GM18867 (cell line): Measurements from ENCODE around the gene MAML3.

ENCODE experiments used
- ATAC-seq: cut with Tn5 transposase; IDR thresholded peaks from one replicate; pipeline ENCODE4 v1.9.1; 2021; ENCODE audit warnings: mild to moderate bottlenecking, moderate library complexity; ENCODE audit not compliant: unreplicated experiment

The MAML3 gene

DNA sequence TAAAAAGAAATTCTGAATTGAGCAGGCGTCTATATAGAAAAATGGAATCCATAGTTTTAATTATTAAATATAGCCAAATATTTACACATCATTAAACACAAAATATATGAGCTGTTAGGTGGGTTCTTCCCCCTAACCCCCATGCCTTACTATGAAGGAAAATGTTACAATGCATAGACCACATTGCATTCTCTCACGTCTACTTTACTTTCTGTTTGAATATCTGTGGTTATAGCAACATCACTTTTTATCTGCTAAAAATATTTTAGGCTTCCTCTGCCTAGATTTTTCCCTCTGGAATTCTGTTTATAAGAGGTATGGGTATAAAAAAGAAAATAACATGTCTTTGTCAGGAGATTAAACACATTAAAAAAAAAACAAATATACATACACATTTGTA lies 73.1 kb downstream of the MAML3 start:
- ATAC-seq: no peak

DNA sequence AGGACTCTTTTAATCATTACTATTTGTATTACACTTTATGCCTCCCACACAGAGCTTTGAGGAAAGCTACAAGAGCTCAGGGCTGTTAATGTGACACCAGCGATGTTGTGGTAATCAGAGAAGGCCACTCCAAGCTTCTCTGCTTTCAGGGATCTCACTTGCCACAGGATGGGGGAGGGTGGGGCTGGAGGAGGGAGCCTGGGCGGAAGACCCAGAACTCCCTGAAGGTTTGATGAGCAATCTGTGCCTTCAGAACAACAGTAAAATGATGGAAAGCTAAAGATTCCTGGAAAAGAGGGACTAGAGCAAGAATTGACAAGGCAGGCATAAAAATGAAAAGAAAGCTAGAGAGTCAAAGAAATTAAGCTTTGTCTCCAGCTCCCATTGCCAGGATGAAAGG lies 75.6 kb downstream of the MAML3 start:
- ATAC-seq: no peak

DNA sequence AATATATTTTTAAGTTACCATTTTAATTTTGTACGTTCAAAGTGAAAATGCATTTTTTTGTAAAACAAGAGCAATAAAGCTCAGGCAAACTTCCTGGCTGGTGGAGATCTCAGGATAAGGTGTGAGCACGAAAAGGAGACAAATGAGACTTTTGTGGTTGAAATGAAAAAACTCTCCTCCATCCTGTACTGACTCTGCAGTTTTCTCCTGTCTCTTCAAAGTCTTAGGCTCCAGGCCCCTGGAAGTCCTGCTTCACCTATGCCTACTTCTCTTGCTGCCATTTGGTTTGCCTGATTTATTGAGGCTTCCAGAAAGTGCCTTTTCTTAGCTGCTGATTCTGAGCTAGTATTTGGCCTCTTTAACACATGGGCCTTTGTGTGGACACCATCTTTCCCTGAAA lies 77.7 kb downstream of the MAML3 start:
- ATAC-seq: no peak

DNA sequence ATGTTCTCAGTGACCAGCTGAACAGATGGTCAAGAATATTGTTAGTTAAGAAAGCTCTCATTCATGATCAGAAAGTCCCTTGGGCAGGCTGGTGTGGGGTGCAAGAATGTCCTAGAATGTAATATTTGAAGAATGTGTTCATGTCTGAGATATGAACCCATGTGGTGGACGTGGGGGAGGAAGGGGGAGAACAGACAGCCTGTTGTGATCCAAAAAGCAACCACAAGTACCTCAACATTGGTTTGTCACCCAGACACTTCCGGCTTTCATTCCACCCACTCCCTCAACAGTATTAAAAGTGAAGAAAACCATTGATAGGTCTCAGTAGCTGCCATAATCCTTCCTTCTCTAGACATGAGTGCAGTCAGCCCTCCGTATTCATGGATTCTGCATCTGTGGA lies 82.2 kb downstream of the MAML3 start:
- peak; percentile 87 for ATAC-seq

DNA sequence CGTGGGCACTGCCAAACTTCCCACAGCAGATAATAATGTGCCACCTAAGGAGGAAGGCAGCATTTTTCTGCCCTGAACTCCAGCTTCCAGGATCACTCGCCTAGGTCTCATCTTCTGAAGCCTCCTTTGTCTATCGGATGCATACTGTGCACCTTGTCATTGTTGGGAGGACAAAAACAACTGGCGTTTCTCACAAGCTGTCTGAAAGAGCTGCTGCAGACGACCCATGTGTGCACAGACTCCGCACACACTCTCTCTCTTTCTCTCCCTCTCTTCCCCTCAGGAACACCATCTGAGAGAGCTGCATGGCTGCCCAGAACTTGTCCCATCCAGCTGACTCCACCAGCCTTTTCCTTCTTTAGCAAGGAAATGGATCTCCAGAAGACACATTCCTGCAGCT lies 83.0 kb downstream of the MAML3 start:
- no peak for ATAC-seq

DNA sequence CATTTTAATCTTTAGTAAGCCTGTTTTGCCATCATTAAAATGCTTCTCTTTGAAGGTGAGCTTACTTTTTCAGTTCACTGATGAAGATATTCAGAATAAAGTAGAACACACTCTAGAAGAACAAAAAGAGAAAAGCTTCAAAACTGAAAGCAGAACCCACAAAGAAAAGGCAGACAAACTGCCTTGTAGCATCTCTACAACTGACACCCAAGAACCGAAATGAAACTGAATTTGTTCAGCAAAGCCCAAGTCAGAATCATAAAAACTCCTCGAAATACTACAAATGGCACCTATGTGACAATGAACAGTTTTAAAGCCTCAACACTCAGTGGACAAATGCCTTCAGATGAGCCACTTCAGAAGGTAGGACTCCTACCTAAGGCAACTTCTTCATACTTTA lies 83.6 kb downstream of the MAML3 start:
- peak; percentile 74 for ATAC-seq

DNA sequence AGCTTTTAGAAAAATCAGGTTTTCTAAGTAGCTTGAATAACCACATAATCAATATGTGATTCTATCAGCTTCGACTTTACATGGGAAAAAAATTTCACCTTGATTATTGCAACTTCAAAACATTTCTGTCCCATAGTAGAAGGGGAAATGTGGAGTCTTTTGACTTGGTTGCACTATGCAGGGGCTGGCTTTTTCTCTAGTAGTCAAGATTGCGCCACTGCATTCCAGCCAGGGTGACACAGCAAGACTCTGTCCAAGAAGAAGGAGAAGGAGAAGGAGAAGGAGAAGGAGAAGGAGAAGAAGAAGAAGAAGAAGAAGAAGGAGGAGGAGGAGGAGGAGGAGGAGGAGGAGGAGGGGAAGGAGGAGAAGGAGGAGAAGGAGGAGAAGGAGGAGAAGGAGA lies 84.9 kb downstream of the MAML3 start:
- ATAC-seq: no peak

DNA sequence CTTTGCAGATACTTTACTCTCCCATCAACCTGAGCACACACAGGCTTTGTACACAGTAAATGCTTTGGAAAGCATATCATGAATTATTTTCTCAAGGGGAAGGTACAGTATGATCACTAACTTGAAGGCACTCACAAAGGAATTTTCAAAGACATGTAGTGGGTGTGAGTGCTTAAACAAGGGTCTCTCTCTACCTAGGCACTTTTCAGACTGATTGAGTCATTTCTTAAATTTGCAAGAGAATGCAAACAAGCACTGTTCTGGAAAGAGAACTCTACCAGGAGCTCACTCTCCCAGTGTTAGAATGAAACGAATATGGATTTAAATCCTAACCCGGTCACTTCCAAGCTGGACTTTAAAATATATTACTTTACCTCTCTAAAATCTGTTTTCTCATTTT lies 85.7 kb downstream of the MAML3 start:
- ATAC-seq: no peak

DNA sequence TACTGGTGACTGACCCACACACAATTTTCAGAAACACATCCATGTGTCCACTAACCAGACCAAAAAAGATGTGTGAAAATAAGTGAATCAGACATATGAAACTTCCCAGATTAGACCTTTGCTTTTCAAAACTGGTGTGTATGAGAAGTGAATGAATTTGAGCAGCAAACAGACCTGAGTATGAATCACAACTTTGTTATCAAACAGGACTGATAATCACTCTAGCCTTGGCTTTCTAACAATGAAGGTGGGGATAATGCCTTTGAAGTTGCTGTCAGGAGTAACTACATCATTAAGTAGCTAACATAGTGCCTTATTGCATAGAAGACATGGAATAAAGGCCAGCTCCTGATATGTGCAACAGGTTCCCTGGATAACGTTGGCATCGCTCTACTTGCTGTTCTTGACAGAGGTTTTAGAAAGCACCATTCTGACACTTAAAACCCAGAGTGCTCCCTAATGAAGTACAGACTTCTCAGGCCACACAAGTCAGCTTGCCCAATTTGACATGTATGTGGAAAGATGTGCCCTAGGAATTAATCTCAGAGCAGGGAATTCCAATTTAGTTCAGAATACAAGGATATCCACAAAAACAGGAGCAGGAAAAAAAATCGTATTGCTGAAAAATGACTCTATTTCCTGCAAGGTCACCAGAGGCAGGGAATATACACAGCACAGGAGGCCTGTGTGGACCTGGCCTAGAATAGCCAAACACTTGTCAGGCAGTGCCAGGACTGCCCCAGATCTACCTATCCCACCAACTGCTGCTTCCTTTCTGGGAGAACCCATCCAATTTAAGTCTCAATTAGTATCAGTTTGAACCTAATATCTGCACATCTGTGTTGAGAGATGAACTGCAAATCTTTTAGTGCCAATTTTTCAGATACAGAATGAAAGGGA lies 87.7 kb downstream of the MAML3 start:
- no peak for ATAC-seq

DNA sequence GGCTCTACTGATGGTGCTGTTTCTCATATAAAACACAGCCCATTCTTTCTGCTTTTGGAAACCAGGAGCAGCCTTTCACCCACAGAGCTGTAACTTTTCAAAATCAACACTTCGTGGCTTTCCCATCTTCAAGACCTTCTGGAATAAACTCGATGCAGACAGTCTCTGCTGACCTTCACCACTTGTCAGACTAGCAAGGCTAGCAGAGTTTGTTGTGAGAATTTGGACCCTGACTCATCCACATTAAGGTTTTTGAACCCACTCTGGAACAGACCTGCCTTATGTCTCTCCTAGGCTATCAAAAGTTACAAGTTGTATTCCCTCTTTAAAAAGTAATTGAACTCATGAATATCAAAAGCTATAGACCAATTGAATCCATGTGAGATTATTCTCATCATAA lies 88.6 kb downstream of the MAML3 start:
- no peak for ATAC-seq

DNA sequence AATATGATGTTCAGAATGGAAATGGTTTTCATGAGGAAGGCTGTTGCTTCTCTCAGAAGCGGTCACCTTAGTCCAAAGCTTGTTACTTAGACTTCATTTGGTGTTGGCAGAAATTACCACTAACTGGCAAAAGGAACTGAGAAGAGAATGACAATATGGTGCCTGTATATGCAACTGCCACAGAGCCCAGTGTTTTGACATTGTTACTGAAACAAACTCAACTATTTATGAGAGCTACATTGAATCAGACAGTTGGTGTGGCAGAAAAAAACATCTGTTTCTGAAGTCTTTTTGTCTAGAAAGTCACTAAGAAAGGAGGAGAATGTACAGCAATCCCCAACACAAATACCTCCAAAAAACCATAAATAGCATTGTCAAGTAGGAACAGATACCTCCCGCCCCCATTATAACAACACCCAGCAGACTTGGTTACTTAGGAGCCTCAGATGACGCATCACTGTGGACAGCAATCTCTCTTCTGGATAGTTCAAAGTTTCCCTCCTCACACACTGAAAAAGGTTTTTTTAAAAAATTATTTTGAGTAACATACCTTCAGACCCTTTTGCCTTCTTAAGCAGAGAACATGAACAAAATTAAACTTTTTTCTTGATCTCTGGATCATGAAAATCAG lies 92.2 kb downstream of the MAML3 start:
- no peak for ATAC-seq

DNA sequence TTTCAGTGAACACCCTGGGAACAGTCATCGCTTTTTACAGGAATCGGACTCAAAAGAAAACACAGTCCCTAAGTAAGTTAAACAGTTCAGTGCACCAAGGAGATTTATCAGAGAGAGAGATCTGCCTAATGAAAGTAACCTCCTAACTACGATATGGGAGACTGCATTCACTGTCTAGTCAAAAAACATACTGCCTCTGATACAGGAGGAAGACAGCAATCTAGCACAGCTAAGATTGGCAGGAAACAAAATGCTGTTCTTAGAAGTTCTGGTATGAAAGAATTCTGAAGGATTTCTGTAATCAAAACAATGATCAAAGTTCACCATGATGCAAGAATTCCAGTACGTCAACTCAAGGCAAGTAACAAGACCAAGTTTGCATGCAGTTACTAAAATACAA lies 92.8 kb downstream of the MAML3 start:
- no peak for ATAC-seq

DNA sequence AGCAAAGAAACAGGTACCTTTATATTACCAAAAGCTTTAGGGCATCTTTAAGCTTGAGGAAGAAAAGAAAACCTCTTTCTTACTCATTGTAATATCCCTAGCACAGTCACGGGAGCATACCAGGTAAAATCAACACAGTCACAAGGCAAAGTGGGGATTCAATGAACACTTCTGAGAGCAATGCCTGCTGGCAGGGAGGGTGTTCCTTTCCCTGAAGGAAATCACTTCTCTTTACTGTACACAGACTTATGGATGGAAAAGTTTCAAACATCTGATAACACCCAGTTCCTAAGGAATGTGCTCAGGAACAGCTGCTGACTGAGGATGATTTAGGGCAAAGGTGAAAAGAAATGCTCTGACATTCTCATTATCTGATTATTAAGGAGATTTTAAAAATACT lies 94.8 kb downstream of the MAML3 start:
- ATAC-seq: no peak

DNA sequence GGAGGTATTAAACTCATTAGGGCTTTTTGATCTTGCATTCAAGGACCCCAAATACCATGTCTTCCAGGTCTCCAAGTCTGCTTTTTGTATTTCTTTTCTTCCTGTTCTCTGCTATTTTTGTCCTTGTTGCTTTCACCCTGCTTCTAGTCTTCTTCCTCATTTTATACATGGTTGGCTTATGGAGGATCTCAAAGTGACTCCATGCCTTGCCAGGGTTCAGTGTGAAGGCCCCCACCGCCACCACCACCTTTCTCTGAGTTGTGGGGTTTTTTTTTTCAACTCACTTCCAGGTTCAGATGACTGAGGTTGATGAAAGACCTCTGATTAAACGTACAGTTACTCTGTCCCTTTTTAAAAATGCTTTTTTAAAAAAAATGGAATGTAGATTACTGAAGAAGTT lies 96.3 kb downstream of the MAML3 start:
- ATAC-seq: no peak

DNA sequence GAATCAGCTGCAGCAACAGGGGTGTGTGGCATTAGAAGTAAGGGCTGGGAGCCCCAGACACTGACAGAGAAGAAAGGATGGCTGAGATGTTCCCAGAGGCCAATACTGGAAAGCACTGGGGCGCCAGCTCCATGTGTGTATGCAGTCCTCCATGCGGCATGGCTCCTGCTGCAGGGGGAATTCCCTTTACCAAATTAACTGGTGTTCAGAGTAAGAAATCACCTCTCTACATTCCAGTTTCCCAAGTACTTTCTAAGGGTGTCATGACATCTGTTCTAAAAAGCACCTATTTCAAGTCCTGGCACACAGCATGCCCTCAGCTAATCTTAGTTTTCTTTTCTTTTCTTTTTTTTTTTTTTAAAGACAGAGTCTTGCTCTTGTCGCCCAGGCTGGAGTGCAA lies 98.0 kb downstream of the MAML3 start:
- no peak for ATAC-seq

DNA sequence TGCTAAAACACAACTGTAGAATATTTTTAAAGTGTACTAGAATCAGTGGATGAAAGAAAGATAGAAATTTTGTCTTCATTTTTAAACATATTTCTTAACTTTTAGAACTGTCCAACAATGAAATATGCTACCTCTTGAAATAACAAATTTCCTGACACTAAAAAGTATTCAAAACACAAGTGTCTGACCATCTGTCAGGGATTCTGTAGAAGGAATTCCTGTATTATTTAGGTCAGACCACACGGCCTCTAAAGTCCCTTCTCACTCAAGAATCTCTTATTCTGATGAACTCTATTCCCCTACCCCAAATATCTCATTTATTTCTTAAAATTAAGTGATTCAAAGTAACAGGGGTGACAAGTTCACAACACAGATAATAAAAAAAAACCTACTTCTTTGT lies 99.1 kb downstream of the MAML3 start:
- no peak for ATAC-seq

DNA sequence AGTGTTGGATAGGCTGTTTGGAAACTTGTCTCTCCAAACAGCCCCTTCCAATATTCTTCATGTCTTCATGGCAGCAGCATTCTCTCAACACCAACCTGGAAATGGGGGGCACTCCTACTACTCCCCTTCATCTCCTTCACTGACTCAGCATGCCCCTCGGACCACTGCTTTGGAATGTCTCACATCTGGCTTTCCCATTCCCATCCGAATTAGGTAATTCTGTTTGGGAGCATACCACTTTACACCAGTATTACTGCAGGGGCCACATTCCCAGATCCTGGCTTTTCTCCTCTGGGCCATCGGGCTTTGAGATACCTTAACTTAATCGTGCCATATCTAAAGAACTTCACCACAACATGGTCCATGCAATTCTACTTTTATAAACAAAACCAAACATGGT lies 100.8 kb downstream of the MAML3 start:
- ATAC-seq: no peak

DNA sequence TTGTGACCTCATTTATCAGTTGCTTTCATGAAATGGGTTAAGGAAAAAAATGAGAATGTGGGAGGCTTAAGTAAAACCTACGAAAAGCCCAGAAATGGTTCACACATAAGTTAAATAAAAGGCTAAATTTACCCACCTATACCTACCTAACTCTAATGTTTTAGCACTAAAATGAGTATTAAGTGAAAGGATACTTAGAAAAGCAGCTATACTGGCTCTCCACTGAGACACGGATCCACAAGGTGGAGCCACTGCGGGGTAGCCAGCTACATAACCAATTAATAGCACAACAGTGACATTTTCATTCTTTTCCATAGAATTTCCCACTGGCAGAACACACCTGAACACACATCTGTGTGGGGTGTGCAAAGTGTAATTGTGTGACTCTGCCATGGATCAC lies 101.9 kb downstream of the MAML3 start:
- no peak for ATAC-seq

DNA sequence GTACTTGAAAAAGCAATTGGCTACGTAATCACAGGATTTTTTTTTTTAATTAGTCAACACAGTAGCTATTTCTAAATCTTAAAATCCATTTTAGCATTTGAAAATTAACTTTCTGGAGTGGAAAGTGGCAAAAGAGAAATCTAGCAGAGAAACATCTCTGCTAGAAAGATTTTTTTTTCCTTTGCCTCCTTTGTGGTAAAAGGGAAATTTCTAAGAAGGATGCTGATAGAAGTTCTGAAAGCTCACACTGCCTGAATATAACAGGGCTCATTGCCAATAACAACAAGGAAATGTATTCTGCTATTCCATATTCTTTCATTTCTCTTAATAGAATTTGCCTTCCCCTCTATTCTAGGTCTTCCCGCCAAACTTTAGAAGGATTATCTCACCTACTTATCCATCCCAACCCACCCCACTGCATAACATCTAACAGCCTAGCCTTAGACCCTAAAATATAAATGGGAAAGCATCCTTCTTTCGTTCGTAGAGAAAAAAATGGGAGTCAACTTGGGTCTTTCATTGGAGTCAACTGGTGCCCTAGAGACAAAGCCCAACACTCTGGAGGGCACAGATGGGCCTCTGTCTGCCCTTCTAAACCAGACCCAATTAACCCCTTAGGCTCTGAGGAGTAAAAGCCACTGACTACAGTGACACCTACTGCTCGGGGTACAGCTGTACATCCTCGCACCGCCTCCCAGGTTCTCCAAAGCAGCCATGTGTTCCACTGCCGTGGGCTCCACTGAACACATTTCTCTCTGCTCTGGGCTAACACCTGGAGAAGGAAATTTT lies 103.9 kb downstream of the MAML3 start:
- ATAC-seq: no peak

DNA sequence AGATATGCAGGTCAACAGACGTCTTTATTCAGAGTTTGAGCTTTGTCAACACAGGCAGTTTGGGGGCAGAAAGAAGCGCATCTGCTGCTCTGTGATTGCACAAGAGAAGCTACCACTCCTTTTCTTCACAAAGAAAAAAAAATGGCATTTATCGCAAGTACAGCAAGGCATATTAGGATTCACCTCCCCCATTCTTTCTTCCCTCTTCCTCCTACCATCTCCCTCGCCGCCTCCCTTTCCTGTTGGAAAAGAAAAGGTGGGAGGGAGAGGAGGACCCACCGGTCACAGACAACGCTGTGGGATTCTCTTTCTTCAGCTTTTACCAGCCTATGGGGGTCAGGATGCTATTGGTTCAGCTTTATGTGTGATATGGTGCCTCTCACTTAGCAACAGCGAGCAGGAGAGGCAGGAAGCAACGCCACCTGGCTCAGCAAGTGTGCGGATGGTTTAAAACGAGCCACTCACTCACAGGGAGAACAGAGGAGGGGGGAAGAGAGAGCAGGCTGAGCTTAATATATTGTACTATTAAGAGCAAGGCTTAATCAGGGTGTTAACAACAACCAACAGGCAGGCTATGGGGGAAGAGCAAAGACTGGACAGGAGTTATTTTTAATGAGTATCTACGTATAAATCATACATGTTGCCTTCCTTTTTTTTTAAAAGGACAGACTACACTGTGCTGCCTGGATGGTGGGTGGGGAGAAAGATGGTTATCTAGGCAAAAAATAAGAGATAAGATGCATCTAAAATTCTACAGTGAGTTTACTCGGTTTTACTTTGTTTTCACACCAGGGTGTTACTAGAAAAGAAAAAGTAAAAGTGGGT lies 104.7 kb downstream of the MAML3 start:
- ATAC-seq: no peak

DNA sequence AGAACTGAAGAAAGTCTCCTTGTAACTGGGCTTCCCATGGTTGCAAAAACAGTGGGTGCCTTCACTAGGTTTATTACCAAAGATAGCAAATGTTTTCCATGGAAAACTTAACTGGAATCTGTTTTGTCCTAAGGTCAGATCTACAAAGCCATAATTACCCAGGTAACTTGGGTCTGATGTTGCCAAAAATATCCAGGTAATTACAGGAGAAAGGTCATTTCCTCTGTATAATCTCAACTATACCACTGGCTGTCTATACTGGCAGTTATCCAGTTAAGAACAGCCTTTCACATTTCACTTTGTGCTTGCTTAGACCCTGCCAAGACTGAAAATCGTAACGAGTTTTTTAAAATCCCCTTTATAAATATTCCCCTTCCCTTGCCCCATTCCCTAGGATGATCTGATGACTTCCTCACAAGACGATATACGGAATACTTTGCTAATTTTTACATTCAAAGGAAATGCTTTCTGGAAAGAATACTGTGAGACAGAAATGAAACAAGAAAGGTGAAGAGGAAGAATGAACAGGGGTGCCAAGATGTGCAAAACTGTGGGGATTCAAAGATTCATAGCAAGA lies 105.5 kb downstream of the MAML3 start:
- no peak for ATAC-seq
